GM23338 (cell line): ENCODE measurements around the gene NAB2. TPM values are rescaled to one million over a fixed set of nuclear protein-coding genes. Genes with fewer than 3 reads are reported as not detected.

Source experiments
- ATAC-seq: fragments of 200-7000 bp; cut with Tn5 transposase; 3 replicates; pipeline ENCODE4 v1.9.1; 2020
- DNase-seq: peaks from one replicate; pipeline ENCODE4 v3.0.0-alpha.2; 2015; ENCODE audit warnings: low spot score
- H2AFZ ChIP-seq: fragments of 200-600 bp; sonication (generic); 2 replicates; pipeline ENCODE4 v1.8.0; 2016; ENCODE audit warnings: antibody characterized with exemption, mild to moderate bottlenecking, moderate library complexity
- H3F3A ChIP-seq: fragments of 200-600 bp; sonication (generic); replicated peaks from 2 replicates; pipeline ENCODE4 v1.8.0; 2017; ENCODE audit warnings: antibody characterized with exemption, mixed run types, low read depth
- H3K27ac ChIP-seq: fragments of 200-600 bp; sonication (generic); 2 replicates; pipeline ENCODE4 v1.6.1; 2016; ENCODE audit warnings: low read depth
- H3K27me3 ChIP-seq: fragments of 200-600 bp; sonication (generic); 2 replicates; pipeline ENCODE4 v1.8.0; 2016; ENCODE audit warnings: mild to moderate bottlenecking, mixed run types, moderate library complexity; ENCODE audit not compliant: insufficient read depth
- H3K36me3 ChIP-seq: fragments of 200-600 bp; sonication (generic); 2 replicates; pipeline ENCODE4 v1.8.0; 2016; ENCODE audit warnings: mild to moderate bottlenecking; ENCODE audit not compliant: insufficient read depth
- H3K4me1 ChIP-seq: fragments of 200-600 bp; sonication (generic); 2 replicates; pipeline ENCODE4 v1.8.0; 2016; ENCODE audit warnings: mild to moderate bottlenecking, moderate library complexity; ENCODE audit not compliant: insufficient read depth
- H3K4me2 ChIP-seq: fragments of 200-600 bp; sonication (generic); 2 replicates; pipeline ENCODE4 v1.7.1; 2017; ENCODE audit warnings: mixed run types
- H3K4me3 ChIP-seq: fragments of 200-600 bp; sonication (generic); 2 replicates; pipeline ENCODE4 v1.6.1; 2016; ENCODE audit warnings: mixed run types
- H3K79me2 ChIP-seq: fragments of 200-600 bp; sonication (generic); replicated peaks from 2 replicates; pipeline ENCODE4 v1.8.0; 2017; ENCODE audit warnings: mild to moderate bottlenecking; ENCODE audit not compliant: insufficient read depth
- H3K9me2 ChIP-seq: fragments of 200-600 bp; sonication (generic); 2 replicates; pipeline ENCODE4 v1.8.0; 2017; ENCODE audit not compliant: insufficient read depth
- H4K20me1 ChIP-seq: fragments of 200-600 bp; sonication (generic); replicated peaks from 2 replicates; pipeline ENCODE4 v1.8.0; 2017; ENCODE audit warnings: mild to moderate bottlenecking; ENCODE audit not compliant: insufficient read depth
- H3K27ac Mint-ChIP-seq: 2 replicates; pipeline ENCODE4 v1.8.0; 2020; ENCODE audit warnings: inconsistent platforms, mild to moderate bottlenecking, moderate library complexity, mixed read lengths
- H3K27me3 Mint-ChIP-seq: 3 replicates; pipeline ENCODE4 v1.8.0; 2022; ENCODE audit warnings: low read depth, mild to moderate bottlenecking, moderate library complexity, mixed read lengths, inconsistent platforms; ENCODE audit not compliant: insufficient read depth, poor library complexity
- H3K36me3 Mint-ChIP-seq: 3 replicates; pipeline ENCODE4 v1.8.0; 2021; ENCODE audit warnings: low read depth, mild to moderate bottlenecking, inconsistent platforms, moderate library complexity, mixed read lengths
- H3K4me1 Mint-ChIP-seq: 3 replicates; pipeline ENCODE4 v1.8.0; 2020; ENCODE audit warnings: mild to moderate bottlenecking, inconsistent platforms, mixed read lengths
- H3K4me3 Mint-ChIP-seq: 3 replicates; pipeline ENCODE4 v1.8.0; 2021; ENCODE audit warnings: moderate library complexity, mild to moderate bottlenecking, inconsistent platforms, mixed read lengths
- H3K9me3 Mint-ChIP-seq: 3 replicates; pipeline ENCODE4 v1.8.0; 2020; ENCODE audit warnings: moderate library complexity, mild to moderate bottlenecking, inconsistent platforms, mixed read lengths
- CREB1 ChIP-seq: fragments of 250-450 bp; sonication (Bioruptor Pico); IDR thresholded peaks from 2 replicates; pipeline ENCODE4 v1.5.0; 2020; ENCODE audit warnings: low read depth, mild to moderate bottlenecking, moderate library complexity
- CTCF ChIP-seq, 2 experiments: fragments of 200-600 bp in 1 of 2; sonication (generic) in 1 of 2; conservative IDR thresholded peaks; 2 replicates each; pipeline versions ENCODE4 v1.5.1 to v1.6.1; 2016 to 2017; ENCODE audit warnings: antibody characterized with exemption in 2 of 2, low read depth in 2 of 2, mild to moderate bottlenecking in 2 of 2, moderate library complexity in 1 of 2
- ETS1 ChIP-seq: IDR thresholded peaks from 2 replicates; pipeline ENCODE4 v1.6.1; 2016; ENCODE audit warnings: antibody characterized with exemption
- EZH2 ChIP-seq: fragments of 200-600 bp; sonication (generic); IDR thresholded peaks from one replicate; pipeline ENCODE4 v1.8.0; 2017; ENCODE audit warnings: antibody characterized with exemption, mild to moderate bottlenecking, low read depth; ENCODE audit not compliant: unreplicated experiment
- EZH2phosphoT487 ChIP-seq: fragments of 200-600 bp; sonication (generic); IDR thresholded peaks from one replicate; pipeline ENCODE4 v1.8.1; 2018; ENCODE audit warnings: antibody characterized with exemption; ENCODE audit not compliant: unreplicated experiment
- JUNB ChIP-seq: IDR thresholded peaks from one replicate; pipeline ENCODE4 v1.6.1; 2016; ENCODE audit warnings: antibody characterized with exemption; ENCODE audit not compliant: unreplicated experiment
- NANOG ChIP-seq: IDR thresholded peaks from 2 replicates; pipeline ENCODE4 v1.6.1; 2016; ENCODE audit warnings: antibody characterized with exemption, borderline replicate concordance
- POLR2AphosphoS5 ChIP-seq: IDR thresholded peaks from 2 replicates; pipeline ENCODE4 v1.6.1; 2016; ENCODE audit warnings: antibody characterized with exemption, low read depth
- REST ChIP-seq: IDR thresholded peaks from one replicate; pipeline ENCODE4 v1.6.1; 2018; ENCODE audit warnings: antibody characterized with exemption; ENCODE audit not compliant: unreplicated experiment
- STAT1 ChIP-seq: IDR thresholded peaks from one replicate; pipeline ENCODE4 v1.6.1; 2016; ENCODE audit warnings: antibody characterized with exemption; ENCODE audit not compliant: unreplicated experiment
- ZNF114 ChIP-seq: fragments of 250-450 bp; sonication (Bioruptor Pico); IDR thresholded peaks from 2 replicates; pipeline ENCODE4 v1.5.0; 2020; ENCODE audit warnings: mild to moderate bottlenecking, moderate library complexity
- ZNF331 ChIP-seq: fragments of 250-450 bp; sonication (Bioruptor Pico); IDR thresholded peaks from 2 replicates; pipeline ENCODE4 v1.5.0; 2020; ENCODE audit warnings: low read depth, mild to moderate bottlenecking, moderate library complexity
- ZNF462 ChIP-seq: fragments of 250-450 bp; sonication (Bioruptor Pico); IDR thresholded peaks from 2 replicates; pipeline ENCODE4 v1.5.0; 2020; ENCODE audit warnings: mild to moderate bottlenecking, moderate library complexity
- polyA plus RNA-seq: library from polyadenylated mRNA; unstranded; fragments of >200 nt; fragmentation: Nextera tagmentation; extraction: Ambion mirVana; gene quantifications from 2 replicates; pipeline ENCODE4 v1.2.1, GENCODE V29; 2016
- total RNA-seq: library from RNA; depleted of rRNA; stranded (reverse); fragments of >200 nt; shearing (Covaris generic); gene quantifications from 2 replicates; pipeline ENCODE4 v1.2.3, GENCODE V29; 2014

NAB2 gene
- total and polyA plus RNA-seq, 2 experiments from 2014 or later, result 6.5 to 19.8 TPM

- no peak for DNase-seq
- no peak for ATAC-seq
- Histone ChIP-seq H3K9me2 (no peaks in the 10 kb centered on the region), H4K20me1 (no peaks in the 10 kb centered on the region), H3F3A (no peaks in the 10 kb centered on the region), H3K4me2 (no peak overlapping the region), H3K36me3 (no peaks in the 10 kb centered on the region), H3K27ac (no peak overlapping the region), H3K27me3 (no peaks in the 10 kb centered on the region), H2AFZ (no peak overlapping the region), H3K4me1 (no peaks in the 10 kb centered on the region), H3K4me3 (no peak overlapping the region), H3K79me2 (no peaks in the 10 kb centered on the region)
- H3K9me3 Mint-ChIP-seq, result no peaks in the 10 kb centered on the region; the same call in 1 of the 3 replicates
- no peak overlapping the region for H3K4me3 Mint-ChIP-seq
- no peaks in the 10 kb centered on the region for H3K36me3 Mint-ChIP-seq
- no peak overlapping the region for H3K27ac Mint-ChIP-seq
- TF ChIP-seq POLR2AphosphoS5 (no peak), ZNF462 (CRISPR knock-in tag) (no peak), CTCF (conservative IDR thresholded peaks at IDR 0.05; ENCODE audit: low read depth in 2 of 2) (no peak), REST (no peak), JUNB (no peak), ETS1 (no peak), STAT1 (no peak), ZNF331 (CRISPR knock-in tag) (no peak), ZNF114 (CRISPR knock-in tag) (no peak), CREB1 (CRISPR knock-in tag) (no peak), EZH2phosphoT487 (no peak), EZH2 (no peak), NANOG (no peak)
- H3K4me1 Mint-ChIP-seq, result peaks cover 10% of the 10 kb centered on the region; the same call in 2 of the 3 replicates
- peaks cover 8% of the 10 kb centered on the region for H3K27me3 Mint-ChIP-seq
Measured at GRCh38 chr12:57116580-57117281, 27.8 kb downstream of the NAB2 start.
